GM12801 (cell line): ENCODE results near the gene HS3ST5.

Experiments
- TF ChIP-seq, protein P1 (sequence below): IDR thresholded peaks from one replicate; pipeline ENCODE4 v1.5.1; 2011; ENCODE audit warnings: control low read depth; ENCODE audit not compliant: insufficient read length; ENCODE audit errors: extremely low read depth

The HS3ST5 gene

DNA sequence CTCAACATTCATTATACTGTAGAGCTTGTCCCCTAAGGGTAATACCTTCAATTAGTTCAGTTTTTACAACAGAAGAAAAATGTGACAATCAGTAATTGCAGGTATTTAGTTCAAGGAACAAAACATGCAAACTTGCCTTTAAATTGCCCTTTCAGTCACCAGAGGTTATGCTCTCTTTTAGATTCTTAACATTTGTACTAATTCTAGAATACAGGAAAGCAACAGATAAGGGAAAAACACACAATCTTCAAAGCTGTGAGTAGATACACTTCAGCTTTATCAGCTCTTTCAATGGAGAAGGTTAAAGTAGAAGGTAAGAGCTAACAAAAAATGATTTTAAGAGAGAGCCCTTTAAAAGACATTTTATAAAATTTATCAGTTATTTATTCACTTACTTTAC lies 173.1 kb downstream of the HS3ST5 start:
- TF ChIP-seq, protein P1, sequence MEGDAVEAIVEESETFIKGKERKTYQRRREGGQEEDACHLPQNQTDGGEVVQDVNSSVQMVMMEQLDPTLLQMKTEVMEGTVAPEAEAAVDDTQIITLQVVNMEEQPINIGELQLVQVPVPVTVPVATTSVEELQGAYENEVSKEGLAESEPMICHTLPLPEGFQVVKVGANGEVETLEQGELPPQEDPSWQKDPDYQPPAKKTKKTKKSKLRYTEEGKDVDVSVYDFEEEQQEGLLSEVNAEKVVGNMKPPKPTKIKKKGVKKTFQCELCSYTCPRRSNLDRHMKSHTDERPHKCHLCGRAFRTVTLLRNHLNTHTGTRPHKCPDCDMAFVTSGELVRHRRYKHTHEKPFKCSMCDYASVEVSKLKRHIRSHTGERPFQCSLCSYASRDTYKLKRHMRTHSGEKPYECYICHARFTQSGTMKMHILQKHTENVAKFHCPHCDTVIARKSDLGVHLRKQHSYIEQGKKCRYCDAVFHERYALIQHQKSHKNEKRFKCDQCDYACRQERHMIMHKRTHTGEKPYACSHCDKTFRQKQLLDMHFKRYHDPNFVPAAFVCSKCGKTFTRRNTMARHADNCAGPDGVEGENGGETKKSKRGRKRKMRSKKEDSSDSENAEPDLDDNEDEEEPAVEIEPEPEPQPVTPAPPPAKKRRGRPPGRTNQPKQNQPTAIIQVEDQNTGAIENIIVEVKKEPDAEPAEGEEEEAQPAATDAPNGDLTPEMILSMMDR: no peak

DNA sequence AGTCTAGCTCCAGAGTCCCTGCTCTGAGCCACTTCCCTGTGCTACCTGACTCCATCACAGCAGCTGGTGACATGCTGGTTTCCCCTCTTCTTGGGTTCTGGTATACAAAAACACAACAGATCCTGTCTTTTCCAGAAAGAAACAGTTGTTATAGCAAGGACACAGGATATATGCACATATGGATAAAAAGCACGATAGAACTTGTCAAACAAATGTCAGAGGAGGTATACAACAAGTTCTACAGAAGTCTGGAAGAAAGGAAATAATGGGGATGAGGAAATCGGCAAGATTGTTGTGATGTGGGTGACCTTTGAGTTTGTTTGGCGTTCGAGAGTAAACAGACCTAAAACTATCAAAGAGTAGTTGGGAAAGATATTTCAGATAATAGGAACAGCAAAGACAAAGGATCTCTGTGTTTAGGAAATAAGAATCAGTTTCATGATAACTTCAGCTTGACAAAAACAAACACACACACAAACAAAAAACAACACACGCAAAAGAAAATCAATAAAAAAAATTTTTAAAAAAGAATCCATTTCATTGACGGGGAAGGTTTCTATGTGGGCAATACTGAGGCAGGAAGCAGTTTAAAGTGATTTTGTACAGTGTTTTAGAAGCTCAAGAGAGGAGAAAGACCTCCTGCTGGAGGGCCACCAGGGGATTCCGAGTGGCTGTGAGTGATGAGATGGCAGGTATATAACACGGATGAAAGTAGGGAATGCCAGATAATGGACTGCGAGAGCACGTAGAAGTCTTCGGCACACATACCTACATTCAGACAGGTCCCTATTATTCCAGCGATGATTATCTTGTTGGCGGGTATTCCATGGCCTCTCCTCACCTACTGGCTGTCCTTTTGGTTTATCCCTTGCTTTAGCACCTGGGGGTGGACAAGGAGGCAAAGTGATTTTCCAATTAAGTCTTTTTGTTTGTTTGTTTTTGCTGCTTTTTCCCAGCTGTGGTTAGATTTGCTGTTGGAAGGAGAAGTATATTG lies 174.9 kb downstream of the HS3ST5 start:
- TF ChIP-seq, protein P1: no peak

DNA sequence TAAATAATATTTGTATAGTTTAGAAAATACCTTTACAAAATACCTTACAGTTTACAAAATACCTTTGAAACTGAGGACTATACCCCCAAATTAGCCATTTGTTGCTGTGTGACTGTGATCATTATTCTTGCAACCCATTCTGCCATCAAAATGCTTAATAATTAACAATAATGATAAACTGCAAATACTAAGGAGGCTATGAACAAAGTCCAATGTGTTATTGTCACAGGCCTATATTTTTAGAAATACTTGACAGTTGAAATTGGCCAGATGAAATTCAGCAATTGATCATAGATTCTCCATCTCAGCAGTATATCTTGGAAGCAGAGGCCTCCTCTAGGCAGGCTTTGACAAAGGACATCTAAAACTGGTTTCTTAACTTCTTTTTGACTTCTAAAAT lies 178.6 kb downstream of the HS3ST5 start:
- TF ChIP-seq, protein P1: no peak

DNA sequence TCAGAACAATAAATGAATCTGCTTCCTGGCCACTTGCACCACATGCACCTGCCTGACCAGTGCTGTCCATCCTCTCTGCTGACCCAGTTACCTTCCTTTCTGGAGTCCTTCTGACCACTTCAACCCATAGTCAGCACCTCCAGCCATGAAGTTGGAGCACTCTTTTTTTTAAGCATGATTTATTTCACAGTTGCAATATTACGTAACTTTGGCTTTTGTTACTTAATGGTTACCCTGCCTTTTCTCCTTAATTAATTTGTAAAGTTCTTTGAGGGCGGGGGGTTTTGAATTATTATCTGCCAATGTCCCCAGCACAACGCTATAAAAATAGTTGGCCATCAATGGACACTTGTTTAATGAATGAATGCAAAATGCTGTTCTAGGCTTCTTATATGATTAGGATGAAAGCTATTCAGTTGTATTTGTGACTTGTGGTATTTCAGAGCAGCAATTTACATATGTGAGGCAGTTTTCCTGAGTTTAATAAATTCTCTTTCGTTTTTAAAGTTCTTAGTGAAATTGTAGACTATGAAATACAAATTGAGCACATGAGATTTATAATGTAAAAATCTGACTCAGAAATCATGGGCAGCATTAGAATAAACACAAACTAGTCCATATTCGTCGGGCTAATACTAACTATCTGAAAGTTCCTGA lies 180.0 kb downstream of the HS3ST5 start:
- TF ChIP-seq, protein P1: no peak

DNA sequence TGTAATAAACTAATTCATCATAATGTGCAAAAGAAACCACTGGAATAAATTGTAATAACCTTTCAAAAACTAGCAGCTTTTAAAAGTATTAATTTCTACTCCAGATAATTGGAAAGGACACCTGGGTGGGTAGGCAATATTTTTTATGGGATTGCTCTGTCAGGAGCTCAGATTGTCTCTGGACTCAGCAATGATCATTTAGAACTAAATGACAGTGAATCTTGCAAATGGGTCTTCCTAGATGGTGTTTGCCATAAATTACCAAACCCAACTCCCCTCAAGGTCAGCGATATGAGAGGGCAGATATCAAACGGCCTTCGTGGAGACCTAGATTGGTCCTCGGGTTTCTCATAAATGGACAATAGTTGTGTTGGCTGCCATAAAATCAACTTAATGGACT lies 181.9 kb downstream of the HS3ST5 start:
- TF ChIP-seq, protein P1: no peak

DNA sequence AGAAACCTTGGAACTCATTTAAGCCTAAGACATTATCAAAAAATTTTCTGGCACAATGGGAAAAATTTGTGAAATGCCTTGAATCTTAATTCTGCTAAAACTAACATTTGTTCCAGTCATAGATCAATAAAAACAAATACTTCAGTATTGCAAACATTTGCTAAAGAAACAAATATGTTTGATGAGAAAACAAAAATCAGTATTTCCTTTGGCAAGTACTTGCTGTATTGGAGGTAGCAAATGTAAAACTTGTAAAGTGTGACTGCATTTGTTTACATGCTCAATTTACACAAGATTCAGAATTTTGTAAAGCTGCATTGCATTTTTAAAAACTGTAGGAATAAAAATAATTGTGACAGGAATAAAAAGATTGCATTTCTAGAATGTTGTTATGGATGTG lies 183.1 kb downstream of the HS3ST5 start:
- TF ChIP-seq, protein P1: no peak

DNA sequence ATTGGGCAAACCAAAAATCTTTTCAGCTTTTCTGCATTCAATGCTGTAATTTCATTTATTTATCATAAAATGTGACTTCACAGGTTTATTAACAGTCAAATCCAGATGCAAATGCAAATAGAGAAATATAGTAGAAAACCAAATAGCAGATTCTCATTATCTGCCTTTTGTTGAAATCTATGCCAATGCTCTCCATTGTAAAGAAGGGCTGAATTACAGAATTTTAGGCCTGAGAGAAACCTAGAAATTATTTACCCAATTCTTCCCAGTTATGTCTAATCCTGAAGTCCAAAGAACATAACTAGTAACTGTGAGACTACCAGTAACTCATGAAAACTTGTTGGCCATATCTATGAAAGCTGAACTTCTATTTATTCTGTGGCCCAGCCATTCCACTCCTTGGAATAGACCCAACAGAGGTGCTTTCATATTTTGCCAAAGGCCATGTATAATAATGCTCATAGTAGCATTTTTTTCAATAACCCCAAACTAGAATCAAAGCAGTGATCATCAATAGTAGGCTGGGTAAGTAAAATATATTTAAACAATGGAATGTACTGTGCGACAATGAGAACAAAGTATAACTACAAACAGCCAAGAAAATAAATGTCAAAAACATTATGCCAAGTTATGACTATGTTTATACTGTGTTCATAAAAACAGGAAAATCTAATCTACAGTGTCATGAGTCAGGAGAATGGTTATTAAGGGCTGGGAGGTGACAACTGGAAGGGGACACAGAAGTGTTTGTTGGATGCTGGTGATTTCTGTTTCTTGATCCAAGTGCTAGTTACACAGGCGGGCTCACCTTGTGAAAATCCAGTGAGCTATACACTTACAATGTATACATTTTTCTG lies 183.8 kb downstream of the HS3ST5 start:
- TF ChIP-seq, protein P1: no peak
